Suppressor macrophage (primary cell): ENCODE data around the gene C6orf136.

Source experiments
- DNase-seq, 4 experiments: peaks; one replicate each; pipeline ENCODE4 v3.0.0-alpha.2; 2020 to 2022

C6orf136 gene

GRCh38 chr6:30615958-30616810, 30.7 kb upstream of the C6orf136 start:
- DNase-seq, result peak; percentile 50 to 61 (median 52)

- peak; percentile 99 to 100 (median 100) for DNase-seq
Observed at GRCh38 chr6:30616811-30617564, 29.9 kb upstream of the C6orf136 start, which contains the start of gene PPP1R10. PPP1R10 (minus strand) TSS chr6:30617243; CDS start chr6:30609944, 7,299 bp downstream.

GRCh38 chr6:30617565-30618269, 29.2 kb upstream of the C6orf136 start, which contains the start of gene MRPS18B:
MRPS18B (plus strand) TSS chr6:30617840; CDS start chr6:30617866, 26 bp downstream.
- DNase-seq, result peak; percentile 97 to 99 (median 98)

- no peak for DNase-seq
Observed at GRCh38 chr6:30618270-30618797, 28.6 kb upstream of the C6orf136 start.

- DNase-seq, result no peak
Observed at GRCh38 chr6:30619561-30619960, 27.4 kb upstream of the C6orf136 start.

- DNase-seq, result no peak
Observed at GRCh38 chr6:30625511-30625910, 21.4 kb upstream of the C6orf136 start.

- DNase-seq, result peak; percentile 88 to 93 (median 89)
Observed at GRCh38 chr6:30626484-30627366, 20.2 kb upstream of the C6orf136 start, which contains the start of gene ATAT1. ATAT1 (plus strand) TSS chr6:30626874.

GRCh38 chr6:30635834-30636233, 11.1 kb upstream of the C6orf136 start:
- DNase-seq, result no peak

- DNase-seq, result peak in 1 of 4 experiments; percentile 11
Observed at GRCh38 chr6:30640481-30640880, 6.5 kb upstream of the C6orf136 start.

GRCh38 chr6:30641048-30641447, 5.9 kb upstream of the C6orf136 start:
- no peak for DNase-seq

- DNase-seq, result no peak
Observed at GRCh38 chr6:30643656-30644055, 3.3 kb upstream of the C6orf136 start.

GRCh38 chr6:30644769-30645168, 2.2 kb upstream of the C6orf136 start:
- no peak for DNase-seq

- DNase-seq, result no peak
Observed at GRCh38 chr6:30645989-30646388, 944 bp upstream of the C6orf136 start.

- peak; percentile 76 to 89 (median 83) for DNase-seq
Observed at GRCh38 chr6:30647242-30648116, 546 bp downstream of the C6orf136 start.

- no peak for DNase-seq
Observed at GRCh38 chr6:30651143-30651542, 4.2 kb downstream of the C6orf136 start.

- DNase-seq, result no peak
Observed at GRCh38 chr6:30654798-30655742, 8.1 kb downstream of the C6orf136 start.

- DNase-seq, result no peak
Observed at GRCh38 chr6:30655743-30656094, 8.8 kb downstream of the C6orf136 start.

GRCh38 chr6:30656513-30656912, 9.6 kb downstream of the C6orf136 start:
- peak; percentile 74 to 86 (median 82) for DNase-seq

- peak in 1 of 4 experiments; percentile 15 for DNase-seq
Observed at GRCh38 chr6:30657454-30657853, 10.5 kb downstream of the C6orf136 start.
